CD4-positive, alpha-beta T cell treated with Interferon gamma for 1 hour (primary cell): ENCODE results near the gene LMBRD1.
"Not testable (repeated sequence)": the region's sequence is repeated elsewhere in the genome, so short reads cannot be mapped to it uniquely, and the experiment has no call there.

Experiments used
- DNase-seq: peaks from one replicate; pipeline ENCODE4 v3.0.0-alpha.2; 2020

The LMBRD1 gene

GRCh38 chr6:69729870-69730449 lies 66.8 kb downstream of the LMBRD1 start:
- no peak for DNase-seq

GRCh38 chr6:69722683-69723082 lies 74.1 kb downstream of the LMBRD1 start:
- DNase-seq: no peak

- no peak for DNase-seq
Observed at GRCh38 chr6:69719602-69720193, 77.1 kb downstream of the LMBRD1 start.

- no peak for DNase-seq
Observed at GRCh38 chr6:69706724-69707123, 90.1 kb downstream of the LMBRD1 start.

GRCh38 chr6:69705954-69706353 lies 90.9 kb downstream of the LMBRD1 start:
- DNase-seq: no peak

- DNase-seq: no peak
Observed at GRCh38 chr6:69704916-69705315, 91.9 kb downstream of the LMBRD1 start.

GRCh38 chr6:69699655-69700054 lies 97.2 kb downstream of the LMBRD1 start:
- no peak for DNase-seq

- no peak for DNase-seq
Observed at GRCh38 chr6:69696273-69696672, 100.5 kb downstream of the LMBRD1 start.

GRCh38 chr6:69693762-69694161 lies 103.0 kb downstream of the LMBRD1 start:
- DNase-seq: no peak

GRCh38 chr6:69690986-69691385 lies 105.8 kb downstream of the LMBRD1 start:
- DNase-seq: no peak

GRCh38 chr6:69680302-69680701 lies 116.5 kb downstream of the LMBRD1 start:
- DNase-seq: no peak

GRCh38 chr6:69673298-69673697 lies 123.5 kb downstream of the LMBRD1 start:
- DNase-seq: no peak

GRCh38 chr6:69668916-69669315 lies 127.9 kb downstream of the LMBRD1 start:
- DNase-seq: no peak

GRCh38 chr6:69666779-69667178 lies 130.0 kb downstream of the LMBRD1 start:
- DNase-seq: not testable (repeated sequence)

GRCh38 chr6:69665437-69665836 lies 131.4 kb downstream of the LMBRD1 start:
- no peak for DNase-seq

- no peak for DNase-seq
Observed at GRCh38 chr6:69664551-69664950, 132.3 kb downstream of the LMBRD1 start.

GRCh38 chr6:69663215-69663614 lies 133.6 kb downstream of the LMBRD1 start:
- no peak for DNase-seq

- DNase-seq: no peak
Observed at GRCh38 chr6:69650703-69651102, 146.1 kb downstream of the LMBRD1 start.

- DNase-seq: no peak
Observed at GRCh38 chr6:69647726-69648125, 149.1 kb downstream of the LMBRD1 start.

GRCh38 chr6:69643688-69644087 lies 153.1 kb downstream of the LMBRD1 start:
- no peak for DNase-seq

- DNase-seq: no peak
Observed at GRCh38 chr6:69632932-69633331, 163.9 kb downstream of the LMBRD1 start.

- no peak for DNase-seq
Observed at GRCh38 chr6:69631552-69632346, 165.1 kb downstream of the LMBRD1 start.

GRCh38 chr6:69630767-69631166 lies 166.0 kb downstream of the LMBRD1 start:
- DNase-seq: no peak

GRCh38 chr6:69627625-69628024 lies 169.2 kb downstream of the LMBRD1 start:
- no peak for DNase-seq
